GM21619 (cell line): Measurements from ENCODE around the gene CKS1B.

ENCODE experiments used
- ATAC-seq: cut with Tn5 transposase; IDR thresholded peaks from one replicate; pipeline ENCODE4 v1.9.1; 2021; ENCODE audit not compliant: unreplicated experiment

CKS1B gene

DNA sequence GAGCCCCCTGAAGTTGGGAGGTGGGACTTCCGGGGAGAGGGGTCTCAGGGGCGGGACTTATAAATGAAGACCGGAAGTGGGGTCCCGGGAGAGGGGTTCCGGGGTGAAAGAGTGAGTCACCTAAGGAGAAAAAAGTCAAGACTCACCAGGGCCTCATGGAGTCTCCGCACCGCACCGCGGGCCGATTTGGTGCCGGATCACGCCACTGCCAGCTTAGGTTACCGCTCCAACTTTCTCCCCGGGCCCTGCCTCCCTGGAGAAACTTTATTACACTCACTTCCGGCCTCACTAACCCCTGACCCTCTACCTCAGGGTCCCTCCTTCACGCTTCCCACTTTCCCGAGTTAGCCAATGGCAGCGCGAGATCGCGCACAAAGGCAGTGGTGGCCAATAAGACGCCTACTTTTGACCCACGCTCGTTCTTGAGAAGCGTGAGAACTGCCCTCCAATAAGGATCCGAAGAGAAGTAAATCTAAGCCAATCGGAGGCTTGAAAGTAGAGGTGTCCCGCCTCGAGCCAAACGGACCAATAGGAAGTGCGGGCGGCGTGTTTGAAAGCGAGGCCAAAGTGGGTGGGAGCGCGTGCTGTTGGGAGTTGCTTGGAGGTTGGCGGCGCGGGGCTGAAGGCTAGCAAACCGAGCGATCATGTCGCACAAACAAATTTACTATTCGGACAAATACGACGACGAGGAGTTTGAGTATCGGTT is at the start of gene CKS1B:
Gene CKS1B, plus strand, starts transcription at position 580 of the 706 bp plus-strand sequence. Its CDS starts 65 bp downstream, at position 645.
- ATAC-seq: peak; percentile 71

DNA sequence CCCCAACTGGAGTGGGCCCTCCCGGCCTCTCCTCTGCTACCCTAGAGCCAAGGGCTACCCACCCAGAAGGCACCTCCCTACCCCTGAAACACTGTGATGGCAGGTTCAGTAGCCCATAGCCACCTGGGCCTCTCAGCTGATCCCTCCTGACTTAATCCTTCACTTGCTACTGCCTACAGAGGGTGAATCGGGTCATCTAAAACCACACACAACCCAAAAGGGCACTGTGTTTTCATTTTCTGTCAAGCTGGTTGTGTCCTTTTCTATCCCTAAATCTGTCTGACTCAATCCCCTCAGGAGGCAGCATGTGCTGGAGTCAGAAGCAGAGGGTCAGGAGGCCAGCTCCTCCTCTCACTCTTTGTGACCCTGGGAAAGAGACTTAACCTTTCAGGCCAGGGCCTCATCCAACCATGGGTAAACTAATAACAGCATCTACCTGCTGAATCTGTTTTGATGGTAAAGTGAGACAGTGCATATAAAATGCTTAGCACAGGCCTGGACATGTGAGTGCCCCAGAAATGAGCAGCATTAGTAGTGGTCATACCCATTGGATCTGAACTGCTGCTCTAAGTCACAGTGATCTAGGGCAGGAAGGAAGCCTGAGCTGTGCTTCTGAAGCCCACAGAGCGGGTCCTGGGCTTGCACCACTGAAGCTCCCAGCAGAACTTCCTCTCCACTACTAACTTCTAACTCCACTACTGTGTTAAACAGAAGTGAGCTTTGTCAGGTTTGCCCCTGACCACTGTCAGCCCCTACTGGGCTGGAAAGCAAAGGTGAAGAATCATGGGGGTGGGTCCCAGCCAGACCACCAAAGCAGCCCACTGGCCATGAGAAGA is 48.9 kb upstream of the CKS1B start:
- ATAC-seq: no peak

DNA sequence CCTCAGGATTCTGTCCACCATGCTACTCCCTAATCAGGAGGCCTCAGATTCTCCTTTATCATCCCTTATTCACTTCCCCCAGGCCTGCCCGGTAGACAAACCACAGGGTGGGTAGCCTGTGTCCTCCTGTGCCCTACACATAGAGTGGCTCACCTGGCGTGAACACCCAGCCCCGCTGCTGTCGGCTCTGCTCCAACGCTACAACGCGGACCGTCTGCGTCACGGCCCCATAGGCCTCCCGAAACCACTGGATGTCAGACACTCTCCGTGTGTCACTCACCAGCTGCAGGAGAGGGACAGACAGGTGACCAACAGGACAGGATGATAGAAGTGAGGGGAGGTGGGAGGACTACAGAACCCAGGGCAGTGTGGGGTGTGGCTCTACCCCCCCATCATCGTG is 48.3 kb upstream of the CKS1B start:
- no peak for ATAC-seq

DNA sequence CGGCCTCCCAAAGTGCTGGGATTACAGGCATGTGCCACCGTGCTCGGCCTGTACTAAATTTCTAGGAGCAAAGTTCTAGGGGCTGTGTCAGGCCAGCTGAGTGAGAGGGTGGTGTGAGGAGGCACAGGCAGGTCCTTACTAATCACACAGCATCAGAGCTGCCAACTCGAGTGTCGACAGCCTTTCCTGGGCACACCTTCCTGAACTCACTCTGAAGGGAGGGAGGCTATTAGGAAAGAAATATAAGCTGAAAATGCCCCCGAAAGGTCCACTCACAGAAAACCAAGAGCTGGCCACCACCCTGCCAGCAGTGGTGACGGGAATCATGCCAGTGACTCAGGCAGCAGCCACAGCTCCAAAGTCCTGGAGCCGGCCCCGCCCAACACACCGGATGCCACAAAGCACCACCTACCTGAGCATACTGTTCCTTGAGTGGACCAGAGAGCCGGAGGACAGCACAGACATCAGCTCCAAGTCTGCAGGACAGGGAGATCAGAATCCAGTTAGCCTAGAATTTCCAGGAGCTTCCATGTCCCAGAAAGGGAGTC is 42.5 kb upstream of the CKS1B start:
- ATAC-seq: no peak

DNA sequence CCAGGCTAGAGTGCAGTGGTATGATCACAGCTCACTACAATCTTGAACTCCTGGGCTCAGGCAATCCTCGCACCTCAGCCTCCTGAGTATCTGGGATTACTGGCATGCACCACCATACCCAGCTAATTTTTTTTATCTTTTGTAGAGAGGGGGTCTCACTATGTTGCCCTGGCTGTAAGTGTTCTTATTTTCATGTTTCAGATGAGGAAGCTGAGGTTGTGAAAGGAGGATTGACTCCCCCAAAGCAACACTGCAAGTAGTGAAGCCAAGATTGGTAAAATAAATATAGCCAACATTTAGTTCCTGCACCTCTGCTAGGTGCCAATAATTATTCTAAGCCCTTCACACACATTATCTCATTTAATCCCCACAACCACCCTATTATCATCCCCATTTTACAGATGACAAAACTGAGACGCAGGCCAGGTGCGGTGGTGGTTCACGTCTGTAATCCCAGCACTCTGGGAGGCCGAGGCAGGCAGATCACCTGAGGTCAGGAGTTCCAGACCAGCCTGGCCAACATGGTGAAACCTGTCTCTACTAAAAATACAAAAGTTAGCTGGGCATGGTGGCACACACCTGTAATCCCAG is 40.0 kb upstream of the CKS1B start:
- no peak for ATAC-seq

- no peak for ATAC-seq
These were observed 38.5 kb upstream of the CKS1B start for GRCh38 chr1:154935749-154936554.

DNA sequence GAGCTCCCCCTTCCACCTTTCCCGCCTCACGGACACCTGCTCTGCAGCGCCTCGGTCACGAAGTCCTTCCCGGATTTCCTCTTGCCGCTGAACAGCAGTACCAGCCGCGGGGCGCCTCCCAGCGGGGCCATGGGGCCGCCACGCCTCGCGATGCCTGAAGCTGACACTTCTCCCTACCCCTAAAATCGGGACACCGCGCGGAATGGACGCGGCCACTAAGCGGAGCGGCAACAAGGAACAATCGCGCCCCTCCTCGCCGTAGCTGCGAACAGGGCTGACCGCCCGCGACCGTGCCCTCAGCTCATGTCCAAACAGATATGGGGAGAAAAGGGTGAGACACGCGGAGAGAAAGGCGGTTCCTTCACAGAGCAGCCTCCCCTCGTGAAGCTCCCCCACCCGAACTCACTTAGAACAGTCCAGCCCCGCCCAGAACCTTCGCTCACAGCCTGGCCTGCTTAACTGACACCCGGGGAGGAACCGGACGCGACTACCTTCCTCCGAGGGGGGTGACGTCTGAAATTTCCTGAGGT is 37.9 kb upstream of the CKS1B start, which contains the start of gene PMVK:
Gene PMVK, minus strand, starts transcription at position 165 of the 530 bp plus-strand sequence. Its CDS starts 34 bp downstream, at position 131.
- peak; percentile 58 for ATAC-seq

DNA sequence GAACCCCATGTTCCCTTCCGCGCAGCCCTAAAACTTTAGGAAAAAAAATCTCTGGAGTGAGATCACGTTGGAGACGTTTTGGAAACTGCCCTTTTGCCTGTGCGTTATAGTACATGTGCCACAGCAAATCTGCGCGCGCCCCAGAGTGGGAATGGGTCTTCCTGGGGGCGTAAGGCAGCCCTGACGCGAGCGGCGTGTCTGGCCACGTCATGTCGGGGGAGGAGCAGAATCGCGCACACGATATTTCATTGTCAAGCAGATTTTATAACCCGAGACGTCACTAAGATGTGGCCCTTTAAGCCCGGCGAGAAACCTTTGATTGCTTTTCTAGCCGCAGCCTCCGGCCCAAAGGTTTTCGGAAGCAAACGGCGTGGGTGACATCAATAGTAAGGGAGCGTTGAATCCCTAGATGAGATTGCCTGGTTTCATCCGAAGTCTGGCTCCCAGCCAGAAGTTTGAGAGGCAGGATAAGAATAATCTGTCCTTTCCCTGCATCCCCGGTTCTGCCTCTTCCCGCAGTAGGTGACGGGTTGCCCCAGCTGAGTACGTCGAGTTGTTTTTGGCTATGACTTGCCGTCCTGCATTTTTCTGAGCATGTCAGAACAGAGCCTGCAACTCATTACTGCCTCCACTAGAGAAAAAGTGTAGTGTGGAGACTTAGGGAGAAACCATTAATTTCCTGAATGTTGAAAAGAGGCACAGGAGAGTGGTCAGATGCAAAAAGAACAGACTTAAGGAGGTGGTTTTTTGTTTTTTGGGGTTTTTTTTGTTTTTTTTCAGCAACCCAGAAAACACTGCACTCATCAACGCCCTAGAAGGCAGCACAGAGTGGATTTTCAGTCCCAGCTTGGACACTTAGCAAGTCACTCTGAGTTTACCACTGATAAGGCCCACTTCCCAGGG is 37.1 kb upstream of the CKS1B start:
- ATAC-seq: peak; percentile 42

DNA sequence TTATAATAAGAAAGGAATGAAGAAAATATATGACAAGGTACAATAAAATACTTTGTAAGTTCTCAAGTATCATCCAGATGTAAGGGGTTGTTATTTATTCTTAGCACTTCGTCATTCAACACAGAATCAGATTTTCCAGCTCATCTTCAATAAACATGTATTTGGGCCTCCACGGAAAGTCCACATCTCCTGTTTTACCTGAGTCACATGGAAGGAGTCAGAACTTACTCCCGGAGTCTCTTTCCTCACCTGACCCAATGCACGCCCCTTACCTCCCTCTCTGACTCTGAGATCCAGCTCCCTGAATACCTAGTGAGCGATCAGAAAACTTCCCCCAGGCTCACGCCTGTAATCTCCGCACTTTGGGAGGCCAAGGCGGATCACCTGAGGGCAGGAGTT is 36.5 kb upstream of the CKS1B start:
- no peak for ATAC-seq

DNA sequence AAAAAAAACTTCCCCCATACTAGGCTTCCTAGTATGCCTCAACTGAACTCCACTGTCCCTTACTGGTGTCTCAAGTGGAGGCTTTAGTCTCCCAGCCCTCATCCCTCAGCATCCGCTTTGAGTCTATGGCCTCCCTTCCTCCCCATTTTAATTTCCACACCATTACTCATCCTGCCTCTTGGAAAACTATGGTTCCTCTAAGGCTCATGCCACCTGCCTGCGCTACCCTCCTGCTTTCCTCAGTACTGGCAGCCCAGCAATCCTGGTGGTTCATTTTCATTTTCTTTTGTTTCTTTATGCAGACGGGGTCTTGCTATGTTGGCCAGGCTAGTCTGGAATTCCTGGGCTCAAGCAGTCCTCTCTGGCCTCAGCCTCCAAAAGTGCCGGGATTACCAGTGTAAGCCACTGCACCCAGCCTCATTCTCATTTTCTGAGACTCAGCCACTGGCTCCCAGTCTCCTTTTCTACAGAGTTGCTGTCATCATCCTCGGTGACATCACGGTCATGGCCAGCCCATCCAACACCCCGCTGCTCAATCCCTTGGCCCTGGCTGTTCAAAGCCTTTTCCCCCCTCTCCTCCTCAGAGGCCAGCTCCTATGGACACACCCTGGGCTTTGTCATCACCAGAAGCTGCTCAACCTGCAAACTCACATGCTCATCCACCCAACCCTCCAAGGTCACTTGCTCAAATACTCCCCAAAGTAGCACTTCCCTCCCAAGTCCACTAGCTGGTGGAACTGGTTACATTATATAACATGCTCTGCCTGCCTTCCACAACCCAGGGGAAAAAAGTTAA is 35.7 kb upstream of the CKS1B start:
- ATAC-seq: no peak

GRCh38 chr1:154940213-154940560 is 34.3 kb upstream of the CKS1B start:
- ATAC-seq: no peak

DNA sequence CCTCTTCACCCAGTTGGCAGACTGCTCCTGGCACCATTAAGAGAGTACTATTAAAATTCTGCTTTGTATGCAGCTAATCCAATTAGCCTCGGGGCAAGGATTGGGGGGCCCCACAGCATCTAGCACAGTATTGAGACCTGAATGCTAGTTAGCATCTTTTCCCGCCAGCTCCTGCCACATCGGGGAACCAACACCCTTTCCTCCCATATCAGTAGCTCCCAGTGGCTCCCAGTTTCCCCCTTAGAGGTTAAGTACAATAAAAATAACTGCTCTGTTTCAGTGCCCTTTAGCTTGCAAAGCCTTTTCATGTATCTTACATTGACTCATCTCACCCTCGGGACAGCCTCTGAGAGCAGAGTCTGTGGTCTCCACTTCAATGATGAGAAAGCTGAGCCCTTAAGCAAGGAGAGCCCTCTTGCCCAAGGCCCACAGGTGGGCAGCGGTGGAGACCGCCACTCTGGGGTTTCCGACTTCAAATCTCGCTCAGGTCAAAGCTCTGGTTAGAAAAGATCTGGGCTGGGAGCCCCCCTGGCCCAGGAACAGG is 33.8 kb upstream of the CKS1B start:
- ATAC-seq: no peak

- no peak for ATAC-seq
These were observed 33.0 kb upstream of the CKS1B start for GRCh38 chr1:154941333-154942013.

DNA sequence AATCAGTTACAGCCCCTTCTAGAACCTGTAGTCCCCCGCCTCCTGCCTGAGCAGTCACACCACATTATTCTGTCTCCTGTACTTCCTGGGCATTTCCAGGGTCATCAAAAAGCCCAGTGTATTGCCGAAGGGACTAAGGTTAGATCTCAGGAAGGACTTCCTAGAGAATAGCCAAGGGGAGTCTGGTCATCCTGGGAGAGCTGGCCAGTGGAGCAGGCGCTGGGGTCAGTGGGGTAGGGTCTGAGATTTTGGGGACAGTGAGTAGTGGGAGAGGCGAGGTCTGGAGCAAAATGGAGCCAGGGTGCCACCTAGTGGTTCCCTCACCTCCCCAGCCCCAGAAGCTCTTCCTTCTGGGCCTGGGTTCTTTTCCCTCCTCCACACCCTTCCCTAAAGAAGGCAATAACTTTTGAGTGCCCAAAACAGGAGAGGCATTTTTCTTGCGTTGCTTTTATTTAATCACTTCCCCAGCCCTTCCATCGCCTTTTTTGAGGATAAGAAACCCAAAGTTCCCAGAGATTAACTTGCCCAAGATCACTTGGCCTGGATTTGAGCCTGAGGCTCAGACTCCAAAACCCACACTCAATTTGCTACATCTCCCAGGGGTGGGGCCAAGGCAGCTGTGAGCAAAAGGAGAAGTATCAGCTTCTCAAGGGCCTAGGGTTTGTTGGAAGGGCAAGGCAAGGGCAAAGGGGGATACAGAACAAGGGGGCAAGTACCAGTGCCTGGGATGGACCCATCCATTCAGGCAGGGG is 30.7 kb upstream of the CKS1B start:
- ATAC-seq: no peak

DNA sequence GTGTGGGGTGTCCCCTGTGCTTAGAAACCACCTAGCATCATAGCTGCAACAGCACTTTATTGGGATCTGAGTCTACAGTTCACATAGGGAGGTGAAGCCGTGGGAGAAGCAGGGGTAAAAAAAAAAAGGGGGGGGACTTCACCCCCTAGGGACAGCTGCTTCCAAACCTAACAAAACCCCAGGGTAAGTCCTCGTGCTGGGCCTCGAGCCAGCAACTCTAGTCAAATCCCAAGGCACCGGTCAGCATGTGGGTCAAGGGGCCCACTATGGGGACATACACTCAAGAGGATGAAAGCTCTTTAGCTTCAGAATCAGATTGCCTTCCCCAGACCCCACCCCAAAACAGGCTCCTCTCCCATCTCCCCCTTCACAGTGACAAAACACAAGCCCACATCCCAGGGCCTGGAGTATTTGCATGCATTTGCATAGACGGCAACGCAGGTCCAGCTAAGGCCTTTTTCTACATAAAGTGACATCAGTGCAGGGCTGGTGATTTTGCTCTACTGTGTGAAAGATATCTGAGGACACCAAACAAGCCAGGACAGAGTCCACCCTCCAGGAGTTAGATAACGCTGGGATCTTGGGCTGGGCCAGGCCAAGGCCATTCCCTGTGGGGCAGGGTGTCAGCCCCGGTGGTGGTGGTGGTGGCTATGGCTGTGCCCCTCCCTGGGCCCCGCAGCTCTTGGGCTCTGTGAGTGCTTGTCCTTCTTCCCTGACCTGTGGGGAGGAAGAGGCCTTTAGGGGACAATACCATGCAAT is 29.9 kb upstream of the CKS1B start:
- ATAC-seq: no peak

GRCh38 chr1:154945160-154945961 is 29.1 kb upstream of the CKS1B start:
- ATAC-seq: no peak
